Stimulated activated CD8-positive, alpha-beta memory T cell treated with anti-CD3 and anti-CD28 coated beads, Interleukin-7, amount 100 ng/mL, for 48 hours (primary cell): ENCODE measurements around the gene BHLHE23.

Source experiments
- DNase-seq, 2 donors: peaks; one replicate each; pipeline ENCODE4 v3.0.0-alpha.2; 2020; ENCODE audit warnings: low read depth in 1 of 2; ENCODE audit errors: extremely low read depth in 1 of 2

BHLHE23 gene

DNA sequence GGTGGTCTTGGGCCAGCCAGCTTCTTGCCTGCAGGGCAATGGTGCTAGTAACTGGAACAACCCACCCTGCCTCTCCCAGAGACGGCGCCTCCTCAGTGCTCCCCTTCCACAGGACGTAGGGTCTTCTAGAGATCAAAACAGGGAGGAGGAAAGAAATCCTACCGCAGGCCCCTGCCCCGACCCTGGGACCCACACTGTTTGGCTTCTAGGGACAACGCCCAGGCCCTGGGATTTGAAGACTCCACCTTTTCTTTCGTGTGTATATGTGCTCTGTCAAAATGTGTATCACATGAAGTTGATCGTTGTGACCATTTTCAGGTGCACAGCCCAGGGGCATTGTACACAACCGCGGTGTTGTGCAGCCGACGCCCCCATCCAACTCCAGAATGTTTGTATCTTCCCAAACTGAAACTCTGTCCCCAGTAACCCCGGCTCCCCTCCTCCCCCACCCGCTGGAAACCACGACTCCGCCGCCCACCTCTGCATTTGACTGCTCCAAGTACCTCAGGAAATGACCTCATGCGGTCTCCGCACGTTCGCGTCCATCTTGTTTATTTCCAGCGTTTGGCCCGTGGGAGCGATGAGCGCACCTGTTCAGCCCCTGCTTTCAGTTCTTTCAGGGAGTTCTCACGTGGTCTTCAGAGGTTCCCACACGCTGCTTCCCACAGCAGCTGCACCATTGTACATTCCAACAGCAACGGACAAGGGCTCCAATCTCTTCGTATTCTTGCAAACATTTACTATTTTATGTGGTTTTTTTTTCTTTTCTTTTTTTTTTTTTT, 3.4 kb upstream of the BHLHE23 start:
- peak; percentile 43 to 69 for DNase-seq

DNA sequence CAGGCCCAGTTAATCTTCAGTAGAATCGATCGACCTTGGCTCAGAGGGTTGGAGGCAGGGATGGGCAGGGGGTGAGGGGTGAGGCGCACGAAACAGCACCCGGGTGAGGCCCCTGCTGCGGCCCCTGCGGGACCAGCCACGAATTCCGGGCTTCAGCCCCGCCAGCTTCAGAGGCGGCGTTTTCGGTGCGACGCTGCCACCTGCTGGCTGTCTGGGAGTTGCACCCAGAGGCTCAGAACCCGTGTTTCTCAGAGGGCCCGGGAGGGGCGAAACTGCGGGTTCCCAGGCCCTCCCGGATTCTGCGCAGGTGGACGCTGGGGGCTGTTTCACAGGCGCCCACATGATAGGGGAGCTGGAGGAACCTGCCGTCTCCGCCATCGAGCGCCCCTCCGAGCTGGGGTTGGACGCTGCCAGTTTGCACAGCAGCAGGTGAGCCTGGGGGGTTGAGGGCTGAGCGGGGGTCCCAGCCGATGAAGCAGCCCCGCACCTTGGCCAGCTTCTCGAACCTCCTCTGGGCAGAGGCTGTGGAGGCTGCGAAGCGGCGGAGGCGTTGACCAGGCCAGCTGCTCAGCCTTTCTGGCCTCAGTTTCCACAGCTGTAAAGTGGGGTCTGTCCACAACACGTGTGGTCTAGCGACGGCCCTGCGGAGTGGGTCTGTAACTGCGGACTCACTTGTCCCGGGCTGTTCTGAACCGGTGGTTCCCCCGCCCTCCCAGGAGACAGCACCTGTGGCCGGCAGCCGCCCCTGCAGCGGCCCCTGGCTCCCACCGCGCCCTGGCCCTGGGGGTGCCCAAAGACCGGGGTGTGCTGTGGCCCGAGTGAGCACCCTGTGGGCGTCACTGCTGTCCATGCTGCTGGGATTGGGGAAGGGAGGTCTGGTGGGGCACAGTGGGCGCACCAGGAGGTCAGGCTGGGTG, 2.5 kb upstream of the BHLHE23 start:
- peak; percentile 55 to 62 for DNase-seq

DNA sequence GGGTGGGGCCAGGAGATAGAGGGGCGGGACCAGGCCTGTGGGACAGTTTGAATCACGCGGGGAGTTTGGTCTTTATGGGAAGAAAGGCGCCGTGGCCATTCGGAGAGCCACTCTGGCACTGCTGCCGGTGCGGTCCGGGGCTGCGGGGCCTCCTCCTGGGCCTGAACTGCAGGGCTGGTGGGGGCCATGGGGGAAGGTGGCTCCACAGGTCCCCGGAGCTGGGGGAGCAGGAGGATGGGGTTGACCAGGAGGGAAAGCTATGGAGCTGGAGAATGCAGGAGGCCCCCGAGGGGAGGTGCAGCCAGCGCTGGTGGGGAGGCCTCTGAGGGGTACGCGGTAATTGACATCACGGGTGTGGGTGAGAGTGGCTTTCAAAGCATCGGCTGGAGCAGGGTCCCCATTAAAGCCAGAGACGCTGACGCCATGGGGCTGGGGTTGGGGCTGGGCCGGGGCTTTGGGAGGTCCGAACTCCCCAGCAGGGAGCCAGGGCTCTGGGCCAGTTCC, 1.8 kb upstream of the BHLHE23 start:
- no peak for DNase-seq

DNA sequence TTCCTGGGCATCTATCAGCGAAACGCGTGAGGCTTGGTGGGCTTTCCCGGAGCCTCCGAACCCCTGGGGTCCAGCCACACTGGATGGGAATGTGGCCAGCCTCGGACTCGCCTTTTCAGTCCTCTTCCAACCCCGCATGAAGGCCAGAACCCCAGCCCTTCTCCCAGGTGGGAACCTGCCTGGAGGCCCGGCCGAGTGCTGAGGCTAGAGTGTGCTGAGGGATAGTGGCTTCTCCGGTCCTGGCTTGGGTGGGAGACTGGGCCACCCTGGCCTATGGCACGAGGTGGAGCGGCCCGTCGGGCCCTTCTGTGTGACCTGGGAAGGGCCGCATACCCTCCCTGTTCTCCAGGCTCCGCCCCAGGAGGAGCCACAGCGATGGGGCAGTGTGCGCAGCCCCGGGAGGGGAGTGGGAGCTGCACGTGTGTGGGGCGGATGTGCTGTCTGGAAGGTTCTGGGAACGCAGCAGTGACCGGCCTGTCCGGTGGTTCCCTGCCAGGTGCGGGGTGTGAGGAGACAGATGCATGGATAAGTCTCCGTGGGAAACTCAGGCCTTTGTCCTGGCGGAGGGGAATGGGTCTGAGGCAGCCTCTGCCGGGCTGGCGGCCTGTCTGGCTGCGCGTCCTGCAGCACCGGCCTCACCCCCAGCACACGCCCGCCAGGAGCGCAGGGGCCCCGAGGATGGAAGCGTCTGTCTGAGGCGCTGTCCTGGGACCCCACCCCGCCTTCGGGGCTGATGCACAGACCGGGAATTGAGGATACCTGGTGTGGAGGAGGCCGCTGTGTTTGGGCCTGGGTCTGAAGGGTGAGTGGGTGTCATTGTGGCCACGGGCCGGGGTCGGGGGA, 1.1 kb upstream of the BHLHE23 start:
- DNase-seq, result no peak

DNA sequence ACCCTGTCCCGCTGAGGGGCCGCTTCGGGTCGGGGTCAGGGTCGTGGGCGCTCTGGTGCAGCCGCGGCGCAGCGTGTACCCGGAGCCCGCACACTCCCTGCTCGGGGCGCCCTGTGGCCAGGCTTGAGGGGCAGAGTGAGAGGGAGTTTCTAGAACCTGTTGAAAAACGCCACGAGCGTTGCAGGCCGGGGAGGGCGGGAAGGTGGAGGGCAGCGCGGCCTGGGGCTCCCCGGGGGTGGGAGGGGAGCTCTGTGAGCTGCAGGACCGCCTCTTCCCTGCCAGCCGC, 539 bp upstream of the BHLHE23 start:
- no peak for DNase-seq

DNA sequence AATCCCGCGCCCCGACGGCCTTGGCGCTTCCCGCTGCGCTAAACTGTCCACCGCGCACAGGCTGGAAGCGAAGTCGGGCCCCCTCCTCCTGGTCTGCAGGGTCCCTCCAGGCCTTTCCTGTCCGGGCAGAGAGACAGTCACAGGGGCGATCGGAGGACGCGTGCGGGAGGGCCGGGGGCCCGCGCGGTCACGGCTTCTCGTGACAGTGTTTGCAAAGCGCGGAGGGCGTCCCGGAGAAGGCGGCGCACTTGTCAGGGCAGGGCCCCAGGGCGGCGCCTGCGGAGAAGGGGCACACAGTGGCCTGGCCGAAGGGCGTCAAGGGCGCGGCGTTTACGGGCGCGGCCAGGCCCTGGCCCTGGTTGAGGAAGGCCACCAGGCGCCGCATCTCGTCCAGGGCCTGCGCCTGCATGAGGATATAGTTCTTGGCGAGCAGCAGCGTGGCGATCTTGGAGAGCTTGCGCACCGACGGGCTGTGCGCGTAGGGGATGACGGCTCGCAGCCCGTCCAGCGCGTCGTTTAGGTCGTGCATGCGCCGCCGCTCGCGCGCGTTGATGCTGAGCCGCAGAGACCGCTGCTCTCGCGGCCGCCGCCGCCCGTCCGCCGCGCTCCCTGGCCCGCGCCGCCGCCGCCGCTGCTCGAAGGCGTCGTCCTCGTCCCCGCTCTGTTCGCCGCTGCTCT, 763 bp downstream of the BHLHE23 start:
- no peak for DNase-seq

DNA sequence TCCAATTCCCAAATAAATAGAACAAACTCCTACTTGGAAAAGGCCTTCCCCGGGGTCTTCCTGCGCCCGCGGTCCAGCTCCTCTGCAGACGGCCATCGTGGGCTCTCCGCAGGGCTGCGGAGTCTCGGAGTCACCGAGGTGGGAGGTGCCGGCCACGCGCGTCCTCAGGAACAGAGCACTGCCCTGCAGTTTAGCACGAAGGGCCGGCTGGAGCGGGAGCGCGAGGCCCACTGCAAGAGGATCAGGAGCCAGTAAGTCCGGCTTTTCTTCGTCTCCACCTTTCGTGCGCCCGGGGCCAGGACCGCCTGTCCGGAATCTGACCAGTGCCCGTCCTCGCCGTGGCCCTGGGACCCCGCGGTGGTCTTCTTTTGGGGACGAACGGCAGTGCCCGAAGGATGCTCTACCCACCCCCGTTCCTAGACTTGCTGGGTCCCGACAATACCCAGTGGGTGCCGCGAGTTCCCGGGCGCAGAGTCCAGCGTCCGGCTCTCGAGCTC, 1.4 kb downstream of the BHLHE23 start:
- DNase-seq, result no peak

DNA sequence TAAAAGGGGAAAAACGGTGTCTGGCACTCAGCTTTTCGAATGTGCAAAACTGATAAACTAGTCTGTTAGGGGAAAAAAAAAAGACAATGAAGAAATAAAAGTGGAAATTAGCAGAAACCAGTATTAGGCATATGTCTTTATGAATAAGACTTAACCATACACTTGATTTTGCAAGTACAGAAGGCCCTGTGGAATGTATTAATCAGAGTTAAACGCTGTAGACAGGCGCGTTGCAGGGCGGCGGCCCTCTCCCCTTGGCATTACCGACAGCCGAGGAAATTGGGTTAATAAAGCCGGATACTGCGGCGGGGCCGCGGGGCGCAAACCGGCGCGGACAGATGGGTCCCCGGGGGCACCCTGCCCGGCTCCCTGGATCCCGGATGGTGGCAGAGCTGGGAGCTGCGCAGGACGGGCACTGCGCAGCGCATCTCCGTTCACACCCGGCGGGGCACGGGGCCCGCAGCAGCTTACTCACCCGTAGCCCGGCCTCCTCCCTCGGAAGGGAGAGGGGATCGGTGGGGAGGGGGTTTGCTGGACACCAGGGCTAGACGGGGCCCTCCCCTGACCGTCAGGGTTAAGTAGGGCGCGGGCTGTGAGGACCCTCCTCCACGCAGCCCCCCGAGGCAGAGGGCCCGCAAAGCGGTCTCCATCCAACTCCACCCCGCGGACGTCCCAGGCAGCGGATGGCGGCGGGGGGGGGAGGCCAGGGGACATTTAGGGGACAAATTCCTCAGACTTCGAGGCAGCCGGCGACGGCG, 2.0 kb downstream of the BHLHE23 start:
- no peak for DNase-seq

DNA sequence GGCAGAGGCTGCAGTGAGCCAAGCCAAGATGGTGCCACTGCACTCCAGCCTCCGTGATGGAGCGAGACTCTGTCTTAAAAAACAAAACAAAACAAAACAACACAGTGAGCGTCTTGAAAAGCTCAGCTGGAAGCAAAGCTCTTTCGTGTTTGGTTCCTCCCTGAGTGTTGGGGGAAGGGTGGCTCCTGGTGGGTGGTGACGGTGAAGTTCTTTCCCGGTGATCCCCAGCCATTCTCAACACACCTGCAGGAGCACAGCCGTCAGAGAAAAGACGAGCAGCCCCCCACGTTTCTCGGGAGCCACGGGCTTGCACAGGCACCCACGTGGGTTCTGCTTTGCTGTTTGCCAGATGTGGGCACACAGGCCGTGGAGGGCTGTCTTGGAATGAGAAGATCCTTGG, 3.2 kb downstream of the BHLHE23 start:
- DNase-seq, result no peak

DNA sequence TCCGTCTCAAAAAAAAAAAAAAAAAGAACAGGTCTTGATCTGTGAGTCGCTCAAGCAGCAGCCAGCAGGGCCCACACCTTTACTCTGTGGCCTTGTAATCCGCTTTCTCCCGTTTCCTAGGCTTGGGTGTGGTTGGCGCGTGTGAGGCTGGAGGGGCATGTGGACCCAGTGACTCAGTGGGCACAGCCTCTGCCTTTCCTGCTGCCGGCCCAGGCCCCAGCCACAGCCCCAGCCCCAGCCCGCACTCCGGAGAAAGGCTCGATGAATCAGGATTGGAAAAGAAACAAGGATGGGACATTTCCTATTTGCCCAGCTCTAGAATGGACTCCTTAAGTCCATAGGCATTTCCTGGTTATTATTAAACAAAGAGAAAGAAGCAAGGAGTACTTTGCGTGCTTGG, 4.3 kb downstream of the BHLHE23 start:
- no peak for DNase-seq

DNA sequence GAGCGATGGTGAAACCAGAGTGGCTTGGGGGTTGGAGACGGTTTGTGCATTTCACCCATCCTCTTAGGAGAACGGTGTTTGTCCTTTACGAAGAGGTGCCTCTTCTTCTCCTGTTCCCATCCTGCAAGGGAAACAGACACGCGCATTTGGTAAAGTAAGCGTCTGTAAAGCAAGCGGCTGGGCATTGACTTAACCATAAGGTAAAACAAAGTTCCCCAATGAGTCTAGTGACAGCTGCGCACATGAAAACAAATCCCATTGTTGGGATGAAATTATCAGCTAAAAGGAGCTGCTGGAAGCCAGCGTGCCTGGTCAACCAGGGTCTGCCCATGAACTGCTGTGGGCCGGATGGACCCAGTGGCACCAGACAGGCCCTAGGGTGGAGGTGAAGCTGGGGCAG, 5.8 kb downstream of the BHLHE23 start:
- DNase-seq, result no peak

DNA sequence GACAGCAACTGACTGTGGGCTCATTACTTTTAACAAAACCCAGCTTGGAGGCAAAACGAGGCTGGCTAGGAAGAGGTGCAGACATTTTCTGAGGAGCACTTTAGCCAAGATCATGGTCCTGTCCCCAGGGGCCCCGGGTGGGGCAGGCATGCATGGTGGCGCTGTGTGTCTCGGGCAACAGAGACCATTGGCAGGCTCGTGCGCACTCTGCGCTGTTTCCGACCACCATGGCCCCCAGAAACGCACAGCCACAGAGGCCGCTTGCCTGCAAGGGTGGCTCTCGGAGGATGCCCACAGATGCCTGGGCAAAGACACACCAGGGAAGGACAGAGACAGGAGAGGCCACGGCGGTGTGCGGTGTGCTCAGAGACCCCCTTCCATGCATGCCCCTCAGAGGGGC, 6.7 kb downstream of the BHLHE23 start:
- no peak for DNase-seq

DNA sequence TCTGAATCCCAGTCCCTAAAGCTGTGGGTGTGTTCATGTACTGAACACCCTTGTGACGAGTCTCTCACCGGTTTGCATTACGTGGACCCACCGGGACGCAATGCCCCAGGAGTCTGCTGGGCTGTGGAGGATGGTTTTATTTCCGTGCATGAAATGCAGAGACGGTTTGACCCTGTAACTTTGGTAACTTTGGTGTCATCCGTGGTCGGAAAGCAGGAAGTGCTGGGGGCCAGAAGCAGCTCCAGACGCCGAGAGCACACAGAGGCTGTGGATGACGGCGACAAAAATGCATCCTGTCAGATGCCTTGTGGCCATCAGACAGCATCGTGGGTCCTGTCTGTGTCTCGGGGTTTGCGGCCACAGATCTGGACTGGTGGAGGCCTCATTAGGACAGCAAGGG, 7.2 kb downstream of the BHLHE23 start:
- DNase-seq, result no peak

DNA sequence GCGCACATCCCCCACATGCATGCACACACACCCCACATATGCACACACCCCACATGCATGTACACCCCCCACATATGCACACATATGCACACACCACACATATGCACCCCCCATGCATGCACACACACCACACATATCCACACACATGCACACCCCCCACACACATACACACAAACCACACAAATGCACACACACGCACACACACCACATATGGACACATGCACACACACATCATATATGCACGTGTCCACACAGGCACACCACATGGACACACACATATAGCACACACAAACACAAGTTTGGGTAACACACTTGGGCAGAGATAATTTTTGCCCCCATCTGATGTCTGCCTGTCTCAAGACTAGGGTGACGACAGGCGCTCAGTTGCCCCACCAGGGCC, 8.3 kb downstream of the BHLHE23 start:
- DNase-seq, result no peak

DNA sequence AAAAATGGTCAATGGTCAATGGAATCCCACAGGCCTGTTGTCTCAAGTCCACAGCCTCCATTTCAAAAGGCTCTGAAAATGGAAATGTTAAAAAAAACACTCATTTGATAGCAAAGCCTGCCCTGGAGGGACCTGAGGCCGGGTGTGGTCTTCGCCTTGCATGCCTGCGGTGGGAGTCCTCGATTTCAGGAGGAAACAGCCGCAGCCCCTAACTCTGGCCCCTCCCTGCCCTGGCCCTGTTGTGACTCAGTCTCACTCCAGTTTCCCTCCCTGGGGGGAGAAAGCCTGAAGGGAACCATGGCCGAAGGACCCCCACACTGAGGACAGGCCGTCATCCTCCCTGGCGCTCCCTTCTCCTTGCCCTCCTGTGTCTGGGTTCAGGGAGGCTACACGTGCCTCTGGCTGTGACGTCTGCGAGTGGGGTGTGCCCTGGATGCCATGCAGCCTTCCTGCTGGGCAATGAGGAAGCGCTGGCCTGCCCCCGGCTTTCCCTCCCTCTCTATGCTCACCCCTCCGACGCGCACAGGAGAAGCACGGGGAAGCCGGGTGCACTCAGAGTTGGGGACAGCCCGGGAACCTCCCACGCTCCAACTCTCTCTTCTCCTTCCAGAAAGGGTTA, 9.2 kb downstream of the BHLHE23 start:
- DNase-seq, result no peak

DNA sequence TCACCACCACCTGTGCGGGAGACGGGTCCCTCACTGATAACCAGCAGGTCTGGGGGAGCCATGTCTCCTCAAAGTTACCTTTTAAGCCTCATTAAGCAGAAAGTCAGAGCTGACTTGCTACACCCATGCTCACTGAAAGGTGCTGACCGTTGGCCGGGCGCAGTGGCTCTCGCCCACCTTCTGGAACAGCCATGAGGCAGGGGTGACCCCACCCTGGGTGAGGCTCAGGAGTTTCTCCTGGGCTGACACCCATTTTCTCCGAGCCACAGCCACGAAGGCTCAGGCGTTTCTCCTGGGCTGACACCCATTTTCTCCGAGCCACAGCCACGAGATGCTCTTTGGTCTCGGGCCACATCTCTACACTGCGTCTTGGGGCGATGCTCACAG, 10.2 kb downstream of the BHLHE23 start:
- DNase-seq, result no peak

DNA sequence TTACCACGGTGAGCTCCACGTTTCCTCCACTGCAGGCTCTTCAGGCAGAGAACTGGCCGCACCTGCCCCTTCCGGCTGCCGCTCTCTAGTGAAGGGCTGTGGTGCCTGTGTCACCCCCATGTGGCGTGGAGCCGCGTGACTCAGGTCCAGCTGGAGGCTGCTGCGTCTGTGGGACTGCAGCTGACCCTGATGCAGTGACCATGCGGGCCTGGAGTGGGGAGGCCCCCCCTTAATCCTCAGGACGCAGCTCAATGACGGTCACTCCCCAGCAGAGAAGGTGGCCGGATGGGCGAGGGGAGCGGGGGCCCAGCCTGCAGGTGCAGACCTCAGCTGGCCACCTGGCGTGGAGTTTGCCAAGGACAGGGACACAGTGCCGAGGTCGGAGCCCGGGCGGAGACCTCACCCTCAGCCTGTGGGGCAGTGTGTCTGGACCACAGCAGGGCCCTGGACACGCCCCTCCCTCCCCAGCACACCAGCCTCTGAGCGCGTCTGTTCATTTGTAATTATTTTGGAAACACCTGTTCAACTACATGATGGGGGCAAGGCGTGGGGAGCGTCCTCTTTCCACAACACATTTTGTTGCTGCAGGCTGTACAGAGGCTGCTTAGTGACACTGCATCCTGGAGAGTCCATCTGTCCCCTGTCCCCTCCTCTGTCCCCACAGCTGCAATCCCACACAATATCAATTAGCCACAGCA, 10.7 kb downstream of the BHLHE23 start:
- no peak for DNase-seq

DNA sequence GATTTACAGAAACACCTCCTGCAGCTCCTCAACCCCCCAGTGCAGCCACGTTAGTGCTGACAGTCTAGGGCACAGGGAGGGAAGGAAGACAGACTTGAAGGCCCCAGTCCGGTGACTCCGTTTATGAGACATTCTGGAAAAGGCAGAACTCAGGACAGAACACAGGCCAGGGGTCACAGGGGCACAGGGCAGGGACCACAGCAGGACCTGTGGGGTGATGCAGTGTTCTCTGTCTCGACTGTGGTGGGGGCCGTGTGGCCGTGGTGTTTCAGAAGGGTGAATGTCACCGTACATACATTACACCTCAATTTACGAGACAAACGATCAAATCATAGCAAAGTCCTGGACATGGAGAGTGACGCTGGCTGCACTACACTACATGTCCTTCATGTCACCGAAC, 11.3 kb downstream of the BHLHE23 start:
- no peak for DNase-seq

DNA sequence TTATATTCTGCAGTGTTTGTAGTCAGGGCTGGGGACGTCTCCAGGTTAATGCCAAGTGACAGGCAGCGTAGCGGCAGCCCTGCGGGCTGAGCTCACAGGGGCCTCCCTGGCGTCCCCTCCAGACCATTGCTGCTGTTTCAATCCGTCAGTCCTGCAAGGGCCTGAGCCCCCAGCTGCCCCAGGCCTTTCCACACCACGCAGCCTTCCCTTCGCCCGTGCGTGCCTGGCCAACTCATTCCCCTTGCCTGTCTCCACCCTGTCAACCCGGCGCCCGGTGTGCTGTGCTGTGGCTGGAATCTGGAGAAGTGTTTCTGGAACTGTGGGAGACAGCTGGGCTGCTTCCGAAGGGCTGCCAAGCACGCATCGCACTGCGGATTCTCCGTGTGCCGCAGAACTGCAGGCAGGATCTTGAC, 11.9 kb downstream of the BHLHE23 start:
- no peak for DNase-seq
